Globus pallidus (tissue), 1 donor: ENCODE data around the gene TLR7.

ENCODE experiments used
- DNase-seq: peaks from one replicate; pipeline ENCODE4 v3.0.0-alpha.2; 2015; ENCODE audit warnings: low spot score

TLR7 gene

DNA sequence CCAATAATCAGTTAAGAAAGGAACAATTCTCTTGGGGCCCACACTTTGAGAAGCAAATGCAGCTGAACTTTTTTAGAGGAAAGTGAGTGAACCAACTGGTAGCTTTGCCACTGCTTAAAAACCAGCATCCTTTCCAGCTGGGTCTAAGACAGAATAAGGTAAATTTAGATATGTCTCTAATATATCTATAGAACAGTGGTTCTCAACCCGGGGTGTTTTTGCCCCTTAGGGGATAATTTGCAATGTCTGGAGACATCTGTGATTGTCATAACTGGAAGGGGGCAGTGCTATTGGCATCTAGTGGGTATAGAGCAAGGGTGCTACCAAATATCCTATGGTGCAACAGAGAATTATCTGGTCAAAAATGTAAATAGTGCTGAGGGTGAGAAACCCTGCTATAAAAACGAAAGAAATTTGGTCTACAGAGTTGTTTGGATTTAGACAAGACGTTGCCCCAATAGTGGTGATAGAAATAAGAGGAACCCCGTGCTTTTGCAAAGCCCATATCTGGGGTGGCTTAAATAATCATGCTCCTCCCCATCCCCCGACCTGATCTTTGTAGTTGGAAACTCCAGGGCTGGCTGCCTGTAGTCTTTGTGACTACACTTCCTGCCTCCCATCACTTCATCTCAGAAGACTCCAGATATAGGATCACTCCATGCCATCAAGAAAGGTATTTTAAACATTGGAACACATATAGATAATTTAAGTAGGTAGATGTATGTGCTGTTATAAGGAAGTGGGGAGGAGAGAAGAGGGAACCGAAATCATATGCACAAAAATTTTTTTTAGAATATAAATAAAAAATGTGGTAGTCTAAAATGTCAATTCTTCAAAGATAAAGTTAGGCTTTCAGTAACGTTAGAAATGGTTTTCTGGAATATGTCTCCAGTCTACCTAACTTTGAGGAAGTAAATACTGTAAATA, at the start of gene TLR7:
TLR7 (plus strand) TSS at position 622 of the 927 bp plus-strand sequence. CDS start 507 bp downstream, outside the sequence.
- peak; percentile 18 for DNase-seq

DNA sequence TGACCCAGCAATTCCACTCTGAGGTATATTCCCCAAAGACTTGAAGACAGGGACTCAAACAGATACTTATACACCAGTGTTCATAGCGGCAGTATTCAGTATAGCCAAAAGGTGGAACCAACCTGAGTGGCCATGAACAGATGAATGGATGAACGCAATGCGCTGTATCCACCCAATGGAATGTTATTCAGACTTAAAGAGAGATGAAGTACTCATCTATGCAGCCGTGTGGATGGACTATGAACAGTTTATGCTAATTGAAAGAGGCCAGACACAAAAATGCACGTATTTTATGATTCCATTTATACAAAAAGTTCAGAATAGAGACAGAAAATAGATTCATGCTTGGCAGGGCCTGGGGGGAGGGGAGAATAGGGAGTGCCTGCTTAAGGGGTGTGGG, 49.3 kb upstream of the TLR7 start:
- DNase-seq, result no peak

DNA sequence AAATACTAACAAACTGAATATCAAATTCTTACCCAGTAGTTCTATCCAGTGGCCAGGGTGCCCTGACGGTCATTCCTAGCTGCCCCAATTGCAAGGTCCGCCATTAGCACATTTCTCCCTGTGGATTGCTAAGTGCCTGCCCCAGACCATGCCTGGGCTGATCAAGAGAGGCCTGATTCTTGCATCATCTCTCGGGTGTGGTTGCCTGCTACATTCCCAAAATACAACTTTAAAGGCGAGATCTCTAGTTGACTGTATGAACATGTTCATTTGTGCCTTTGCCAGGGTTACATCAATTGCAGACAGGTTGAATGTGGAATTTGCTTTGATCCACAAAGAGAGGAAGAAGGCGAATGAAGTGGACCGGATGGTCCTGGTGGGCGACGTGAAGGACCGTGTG, 47.6 kb upstream of the TLR7 start:
- DNase-seq, result no peak

DNA sequence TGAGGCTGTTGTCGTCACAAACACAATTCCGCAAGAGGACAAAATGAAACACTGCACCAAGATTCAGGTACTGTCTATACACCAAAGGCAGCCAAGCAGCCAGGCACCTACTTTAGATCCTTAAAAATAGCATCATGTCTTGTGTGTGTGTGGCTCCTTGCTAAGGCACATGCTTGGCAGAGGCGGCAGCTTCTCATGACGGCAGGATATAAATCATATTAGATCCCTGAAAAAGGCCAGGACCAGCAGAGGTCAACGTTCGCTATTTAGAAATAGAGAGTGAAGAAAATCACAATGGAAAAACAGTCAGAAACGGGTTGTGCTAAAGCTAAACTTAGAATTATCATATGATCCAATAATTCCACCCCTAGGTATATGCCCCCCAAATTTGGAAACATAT, 46.1 kb upstream of the TLR7 start:
- no peak for DNase-seq

DNA sequence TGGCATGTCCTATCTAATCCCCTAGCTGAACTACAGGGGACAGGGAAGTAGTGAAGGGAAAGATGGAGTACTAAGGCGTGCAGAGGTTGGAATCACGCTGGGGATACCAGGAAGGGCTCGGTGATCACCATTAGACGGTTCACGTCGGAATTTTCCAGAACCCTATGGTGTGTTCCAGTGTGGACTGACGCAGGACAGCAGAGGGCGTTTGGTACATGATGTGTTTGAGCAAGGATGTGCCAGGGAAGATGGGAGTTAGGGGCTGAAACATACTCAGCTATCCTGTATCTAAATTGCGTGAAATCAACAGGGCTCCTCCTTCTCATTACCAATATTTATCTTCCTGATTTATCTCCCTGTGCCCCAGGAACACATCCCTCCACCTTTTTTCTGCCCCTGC, 41.9 kb upstream of the TLR7 start:
- no peak for DNase-seq

DNA sequence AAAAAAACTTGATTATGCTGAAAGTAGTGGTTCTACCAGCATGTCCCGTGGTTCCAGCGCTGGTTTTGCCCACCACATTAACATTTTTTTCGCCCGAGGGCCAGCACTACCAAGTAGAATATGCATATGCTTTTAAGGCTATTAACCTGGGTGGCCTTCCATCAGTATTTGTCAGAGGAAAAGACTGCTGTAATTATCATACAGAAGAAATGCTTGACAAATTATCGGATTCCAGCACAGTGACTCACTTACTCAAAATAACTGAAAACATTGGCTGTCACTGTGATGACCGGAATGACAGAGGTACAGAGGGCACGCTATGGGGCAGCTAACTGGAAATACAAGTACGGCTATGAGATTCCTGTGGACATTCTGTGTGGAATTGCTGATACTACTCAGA, 41.1 kb upstream of the TLR7 start:
- no peak for DNase-seq

DNA sequence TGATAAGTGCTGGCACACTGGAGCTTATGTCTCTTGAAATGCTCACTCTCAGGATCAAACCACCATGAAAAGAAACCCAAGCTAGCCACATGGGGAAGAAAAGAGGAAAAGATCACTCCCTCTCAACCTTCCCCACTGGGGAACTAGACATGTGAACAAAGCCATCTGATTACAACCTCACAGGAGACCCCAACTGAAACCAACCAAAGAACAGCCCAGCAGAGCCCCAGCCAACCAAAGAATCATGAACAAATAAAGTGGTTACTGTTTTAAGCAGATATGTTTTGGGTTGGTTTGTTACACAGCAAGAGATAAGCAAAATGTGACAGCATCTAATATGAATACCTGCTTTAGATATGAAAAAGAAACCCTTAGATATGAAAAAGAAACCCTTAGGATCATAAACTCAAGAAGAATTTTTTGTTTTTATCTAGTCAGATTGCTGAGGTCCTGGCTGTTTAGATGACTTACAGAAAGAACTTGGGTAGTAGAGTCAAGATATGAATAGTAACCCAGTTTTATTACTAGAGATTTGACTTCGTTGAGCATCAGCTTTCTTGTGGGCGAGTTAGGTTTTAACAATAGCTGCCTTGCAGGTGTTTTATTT, 23.7 kb upstream of the TLR7 start:
- no peak for DNase-seq

DNA sequence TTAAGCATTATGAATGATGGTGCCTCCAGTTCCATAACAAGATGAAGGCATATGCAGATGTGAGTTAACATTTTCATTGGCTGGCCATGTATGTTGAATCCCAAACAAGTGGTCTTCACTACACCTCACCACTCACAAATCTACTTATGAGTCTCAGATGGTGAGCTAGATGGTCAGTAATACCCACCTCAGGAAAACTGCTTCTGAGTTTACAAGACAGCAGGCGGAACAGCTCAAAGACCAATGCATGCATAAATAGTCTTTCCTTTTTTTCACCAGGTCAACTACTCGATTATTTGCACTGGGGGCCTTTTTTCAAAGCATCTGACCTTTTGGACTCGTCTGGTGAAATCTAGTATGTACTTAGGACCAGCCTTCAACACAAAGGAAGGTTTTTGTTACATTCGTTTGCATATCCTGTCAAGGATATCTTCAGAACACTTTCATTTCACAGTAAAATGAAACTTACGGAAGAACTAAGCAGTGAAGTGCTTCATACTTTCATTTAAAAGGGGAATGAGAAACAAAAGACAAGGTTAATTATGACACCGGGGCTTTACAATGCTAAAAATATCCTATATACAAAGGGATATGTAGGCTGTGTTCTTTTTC, 23.1 kb upstream of the TLR7 start:
- no peak for DNase-seq

DNA sequence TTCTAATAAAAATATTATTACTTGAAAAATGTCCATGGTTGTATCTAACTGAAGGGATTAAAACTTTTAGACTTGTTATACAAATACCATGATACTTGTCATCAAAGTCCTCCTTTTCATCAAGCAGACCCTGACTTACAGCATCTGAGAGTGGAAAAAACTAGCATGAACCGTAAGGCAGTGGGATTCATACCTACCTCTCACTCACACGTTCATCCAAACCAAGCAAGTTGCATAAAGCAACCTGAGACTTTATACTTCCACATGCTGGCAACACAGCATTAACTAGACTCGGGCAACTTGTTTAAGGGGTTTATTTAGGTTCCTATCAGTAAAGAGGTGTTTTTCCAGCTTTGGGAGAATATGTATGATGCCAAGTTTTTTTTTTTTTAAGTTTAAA, 22.6 kb upstream of the TLR7 start:
- DNase-seq, result no peak

DNA sequence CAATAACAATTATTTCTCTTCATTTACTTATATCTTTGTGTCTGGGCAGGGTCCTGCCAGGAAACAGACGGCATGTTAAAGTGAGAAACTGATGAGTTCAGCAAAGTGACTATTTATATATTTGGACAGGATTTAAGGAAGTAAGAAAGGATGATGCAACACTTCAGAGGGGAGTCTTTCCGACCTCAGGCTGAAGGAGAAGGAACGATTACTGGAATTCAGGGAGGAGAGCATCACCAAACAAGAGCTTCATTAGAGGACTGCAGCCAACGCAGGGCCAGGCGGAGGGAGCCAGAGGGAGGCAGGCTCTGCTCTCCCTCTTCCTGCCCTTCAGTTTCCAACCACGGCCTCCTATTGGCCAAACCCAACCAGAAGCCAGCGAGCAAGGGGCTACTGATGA, 1.5 kb upstream of the TLR7 start:
- DNase-seq, result peak; percentile 7

DNA sequence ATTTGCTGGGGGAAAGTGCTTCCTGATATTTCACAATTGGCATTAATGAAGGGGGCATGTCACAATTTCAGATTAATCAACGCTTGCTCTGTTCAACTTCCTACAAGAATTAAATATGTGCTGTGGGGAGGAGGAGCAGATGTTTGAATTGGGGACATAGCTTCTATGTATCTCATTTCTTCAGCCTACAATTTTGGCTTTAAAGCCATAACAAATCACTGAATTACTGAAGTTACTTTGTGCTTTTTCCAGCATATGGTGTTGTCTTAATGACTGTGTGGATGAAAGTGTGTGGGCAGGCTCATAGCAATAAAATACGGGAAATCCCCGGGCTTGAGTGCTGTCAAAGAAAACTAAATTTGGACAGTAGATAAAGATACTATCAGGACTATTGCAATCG, 813 bp downstream of the TLR7 start:
- no peak for DNase-seq

DNA sequence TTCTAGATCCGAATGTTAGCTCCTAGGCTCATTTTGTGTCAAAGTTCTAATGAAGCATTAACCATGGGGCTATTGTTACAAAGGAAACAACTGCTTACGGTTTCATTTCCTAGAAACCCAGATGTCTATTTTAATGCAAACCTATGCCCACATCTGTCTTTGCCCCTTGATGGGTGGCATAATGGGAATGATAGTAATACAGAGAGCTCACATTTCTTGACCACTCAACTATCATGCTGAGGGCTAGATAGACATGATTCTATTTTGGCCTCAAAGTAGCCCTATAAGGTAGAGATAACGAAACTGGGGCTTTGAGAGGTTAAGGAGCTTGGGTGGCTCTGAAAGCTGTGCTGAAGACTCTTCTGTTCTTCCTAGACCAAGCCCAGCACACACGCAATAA, 1.9 kb downstream of the TLR7 start:
- DNase-seq, result no peak

DNA sequence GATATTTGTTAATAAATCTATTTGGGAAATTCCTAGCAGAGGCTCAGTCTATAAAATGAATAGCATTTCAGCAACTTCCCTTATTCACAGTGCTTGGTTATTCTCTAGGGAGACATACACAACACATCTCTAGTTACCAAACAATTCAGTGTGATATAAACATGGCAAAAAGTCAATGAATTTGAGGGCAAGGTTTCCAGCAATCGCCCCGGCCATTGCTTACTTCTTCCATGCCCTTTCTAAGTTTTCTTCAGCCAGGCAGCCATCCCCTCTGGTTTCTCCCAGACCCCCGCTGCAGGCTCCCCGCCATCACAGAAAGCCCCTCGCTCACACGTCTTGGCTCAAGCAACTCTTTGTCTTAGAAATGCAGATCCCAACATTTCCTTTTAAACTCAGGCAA, 4.4 kb downstream of the TLR7 start:
- DNase-seq, result no peak

DNA sequence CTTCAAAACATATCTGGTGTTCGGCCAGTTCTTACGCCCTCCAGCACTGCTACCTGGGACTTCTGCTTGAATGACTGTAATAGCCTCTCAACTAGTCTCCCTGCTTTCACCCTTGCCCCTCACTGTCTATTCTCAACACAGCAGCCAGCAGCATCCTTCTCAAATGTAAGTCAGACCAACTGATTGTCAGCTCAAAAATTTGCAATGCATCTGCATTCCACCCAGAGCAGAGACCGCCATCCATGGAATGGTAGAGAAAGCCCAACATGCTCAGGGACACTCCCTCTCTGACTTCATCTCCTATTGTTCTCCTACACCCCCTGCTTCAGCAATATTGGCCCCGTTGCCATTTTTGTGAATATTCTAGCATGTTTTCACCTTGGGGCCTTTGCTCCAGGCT, 5.9 kb downstream of the TLR7 start:
- no peak for DNase-seq

DNA sequence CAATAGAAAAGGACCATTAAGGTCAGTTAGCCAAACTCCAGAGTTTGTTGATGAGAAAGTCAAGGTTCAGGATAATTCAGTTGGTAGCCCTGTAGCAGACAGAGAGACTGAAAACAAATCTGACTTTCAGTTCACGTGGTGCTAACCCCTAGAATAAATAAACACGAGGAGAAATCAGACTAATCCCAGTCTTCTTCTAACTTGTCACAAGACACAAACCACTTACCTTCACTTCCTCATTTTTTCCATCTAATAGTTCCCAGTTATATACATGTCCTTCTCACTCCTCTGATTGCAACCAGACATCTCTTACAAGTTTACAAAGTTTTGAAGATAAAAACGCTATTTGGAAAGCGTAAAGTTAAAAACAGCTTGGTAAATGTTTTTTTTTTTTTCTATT, 7.7 kb downstream of the TLR7 start:
- DNase-seq, result peak; percentile 7

DNA sequence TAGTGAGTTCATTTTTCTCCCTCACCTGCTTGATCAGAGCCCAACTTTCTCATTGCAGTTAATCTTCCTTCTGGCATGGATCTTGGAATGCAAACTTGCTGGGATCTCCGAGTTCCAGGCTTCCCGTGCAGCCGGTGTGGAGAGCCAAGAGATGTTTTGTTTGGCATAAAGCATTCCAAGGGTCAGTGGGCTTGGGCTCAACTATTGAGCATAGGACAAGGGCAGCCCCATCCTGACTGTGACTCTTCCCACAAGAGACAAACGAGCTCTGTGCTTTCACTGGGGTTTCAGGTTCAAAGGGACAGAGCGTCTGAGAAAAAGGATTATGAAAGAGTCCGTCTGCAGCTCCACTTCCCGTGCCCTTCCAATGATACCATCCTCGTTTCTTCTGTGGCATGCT, 10.5 kb downstream of the TLR7 start:
- DNase-seq, result no peak

DNA sequence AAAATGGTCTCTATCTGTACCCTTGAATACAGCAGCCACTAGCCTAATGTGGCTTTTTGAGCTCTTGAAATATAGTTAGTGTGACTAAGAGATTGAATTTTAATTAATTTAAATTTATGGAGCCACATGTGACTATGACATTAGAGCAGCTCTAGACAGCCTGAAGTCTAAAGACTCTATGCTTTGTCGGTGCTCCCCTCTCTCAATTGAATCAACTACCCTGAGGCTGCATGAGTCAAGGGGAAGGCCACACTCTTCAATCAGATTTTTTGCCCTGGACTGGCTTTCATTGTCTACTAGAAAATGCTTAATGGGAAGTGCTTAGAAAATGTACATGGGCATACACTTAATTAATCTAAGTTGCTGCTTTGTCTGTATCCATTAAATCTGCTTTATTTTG, 11.7 kb downstream of the TLR7 start:
- no peak for DNase-seq

DNA sequence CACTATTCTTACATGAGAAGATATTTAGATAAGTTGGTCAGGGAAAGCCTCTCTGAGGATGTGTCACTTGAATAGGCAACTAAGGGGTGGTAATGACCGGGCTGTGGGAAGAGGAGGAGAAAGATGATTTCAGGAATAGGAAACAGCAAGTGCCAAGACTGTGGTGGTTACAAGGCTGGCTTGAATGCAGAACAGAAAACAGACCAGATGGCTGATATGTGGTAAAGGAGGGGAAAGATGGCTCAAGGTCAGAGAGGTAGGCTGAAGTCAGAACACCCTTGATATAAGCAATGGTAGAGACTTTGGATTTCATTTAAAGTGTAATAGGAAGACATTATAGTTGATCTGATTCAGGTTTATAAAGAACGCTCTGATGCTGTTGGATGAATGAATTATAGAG, 15.0 kb downstream of the TLR7 start:
- DNase-seq, result no peak

DNA sequence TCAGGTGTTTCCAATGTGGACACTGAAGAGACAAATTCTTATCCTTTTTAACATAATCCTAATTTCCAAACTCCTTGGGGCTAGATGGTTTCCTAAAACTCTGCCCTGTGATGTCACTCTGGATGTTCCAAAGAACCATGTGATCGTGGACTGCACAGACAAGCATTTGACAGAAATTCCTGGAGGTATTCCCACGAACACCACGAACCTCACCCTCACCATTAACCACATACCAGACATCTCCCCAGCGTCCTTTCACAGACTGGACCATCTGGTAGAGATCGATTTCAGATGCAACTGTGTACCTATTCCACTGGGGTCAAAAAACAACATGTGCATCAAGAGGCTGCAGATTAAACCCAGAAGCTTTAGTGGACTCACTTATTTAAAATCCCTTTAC, 18.6 kb downstream of the TLR7 start:
- no peak for DNase-seq

DNA sequence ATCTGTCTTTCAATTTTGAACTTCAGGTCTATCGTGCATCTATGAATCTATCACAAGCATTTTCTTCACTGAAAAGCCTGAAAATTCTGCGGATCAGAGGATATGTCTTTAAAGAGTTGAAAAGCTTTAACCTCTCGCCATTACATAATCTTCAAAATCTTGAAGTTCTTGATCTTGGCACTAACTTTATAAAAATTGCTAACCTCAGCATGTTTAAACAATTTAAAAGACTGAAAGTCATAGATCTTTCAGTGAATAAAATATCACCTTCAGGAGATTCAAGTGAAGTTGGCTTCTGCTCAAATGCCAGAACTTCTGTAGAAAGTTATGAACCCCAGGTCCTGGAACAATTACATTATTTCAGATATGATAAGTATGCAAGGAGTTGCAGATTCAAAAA, 19.7 kb downstream of the TLR7 start:
- no peak for DNase-seq

DNA sequence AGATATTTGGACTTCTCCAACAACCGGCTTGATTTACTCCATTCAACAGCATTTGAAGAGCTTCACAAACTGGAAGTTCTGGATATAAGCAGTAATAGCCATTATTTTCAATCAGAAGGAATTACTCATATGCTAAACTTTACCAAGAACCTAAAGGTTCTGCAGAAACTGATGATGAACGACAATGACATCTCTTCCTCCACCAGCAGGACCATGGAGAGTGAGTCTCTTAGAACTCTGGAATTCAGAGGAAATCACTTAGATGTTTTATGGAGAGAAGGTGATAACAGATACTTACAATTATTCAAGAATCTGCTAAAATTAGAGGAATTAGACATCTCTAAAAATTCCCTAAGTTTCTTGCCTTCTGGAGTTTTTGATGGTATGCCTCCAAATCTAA, 20.3 kb downstream of the TLR7 start:
- no peak for DNase-seq

DNA sequence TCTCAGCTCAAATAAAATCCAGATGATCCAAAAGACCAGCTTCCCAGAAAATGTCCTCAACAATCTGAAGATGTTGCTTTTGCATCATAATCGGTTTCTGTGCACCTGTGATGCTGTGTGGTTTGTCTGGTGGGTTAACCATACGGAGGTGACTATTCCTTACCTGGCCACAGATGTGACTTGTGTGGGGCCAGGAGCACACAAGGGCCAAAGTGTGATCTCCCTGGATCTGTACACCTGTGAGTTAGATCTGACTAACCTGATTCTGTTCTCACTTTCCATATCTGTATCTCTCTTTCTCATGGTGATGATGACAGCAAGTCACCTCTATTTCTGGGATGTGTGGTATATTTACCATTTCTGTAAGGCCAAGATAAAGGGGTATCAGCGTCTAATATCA, 20.9 kb downstream of the TLR7 start:
- DNase-seq, result no peak

DNA sequence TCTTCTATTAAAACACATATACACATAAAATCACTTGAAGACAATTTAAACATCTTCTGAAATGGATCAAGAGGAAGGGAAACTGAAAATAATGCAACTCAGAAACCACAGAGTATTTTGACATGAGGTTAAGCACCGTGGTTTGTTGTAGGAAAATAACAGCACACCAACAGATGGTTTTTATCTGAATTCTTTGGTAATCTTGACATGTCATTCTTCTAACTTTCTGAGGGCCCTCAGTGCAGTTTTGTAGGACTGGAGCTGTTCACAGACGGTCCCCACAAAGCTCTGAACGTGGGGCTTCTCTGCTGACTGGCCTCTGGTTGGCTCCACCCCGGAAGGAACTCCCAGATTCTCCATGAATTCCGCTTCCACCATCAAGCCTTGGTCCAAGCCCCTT, 23.6 kb downstream of the TLR7 start:
- no peak for DNase-seq
